Epithelial cell of esophagus (primary cell): ENCODE measurements around the gene ZYX.

ENCODE experiments used
- DNase-seq: peaks from one replicate; pipeline ENCODE4 v3.0.0; 2010; ENCODE audit warnings: low read depth
- H3K4me3 ChIP-seq: 2 replicates; pipeline ENCODE4 v1.5.1; 2011; ENCODE audit warnings: mild to moderate bottlenecking, low read length, control low read depth
- CTCF ChIP-seq: IDR thresholded peaks from 2 replicates; pipeline ENCODE4 v1.5.1; 2011; ENCODE audit warnings: low read depth, mild to moderate bottlenecking, low read length, control low read depth, inconsistent platforms; ENCODE audit not compliant: insufficient read depth; ENCODE audit errors: missing control alignments

ZYX gene

GRCh38 chr7:143381427-143382125, 431 bp downstream of the ZYX start:
- DNase-seq, result peak; percentile 50
- H3K4me3 ChIP-seq, result peak overlapping the region; percentile 71
- no peak for TF ChIP-seq CTCF

- no peak for DNase-seq
- no peak for TF ChIP-seq CTCF
- H3K4me3 ChIP-seq, result peak overlapping the region; percentile 71
Measured at GRCh38 chr7:143382126-143382790, 1.1 kb downstream of the ZYX start.

GRCh38 chr7:143382791-143383641, 1.9 kb downstream of the ZYX start:
- peak overlapping the region; percentile 71 for H3K4me3 ChIP-seq
- TF ChIP-seq CTCF, result no peak
- no peak for DNase-seq

GRCh38 chr7:143383642-143383957, 2.5 kb downstream of the ZYX start:
- H3K4me3 ChIP-seq, result no peak overlapping the region
- no peak for TF ChIP-seq CTCF
- DNase-seq, result peak; percentile 49

- no peak for TF ChIP-seq CTCF
- DNase-seq, result no peak
- H3K4me3 ChIP-seq, result no peak overlapping the region
Measured at GRCh38 chr7:143384148-143384547, 3.0 kb downstream of the ZYX start.

- no peak for TF ChIP-seq CTCF
- DNase-seq, result no peak
- H3K4me3 ChIP-seq, result no peak overlapping the region
Measured at GRCh38 chr7:143384661-143385631, 3.8 kb downstream of the ZYX start.
